CD14-positive monocyte (primary cell): ENCODE measurements around the gene IDNK. TPM values are rescaled to one million over a fixed set of nuclear protein-coding genes. Genes with fewer than 3 reads are reported as not detected.

Experiments used
- DNase-seq, 3 donors: peaks; one replicate each; pipeline ENCODE4 v3.0.0-alpha.2; 2011 to 2022
- H2AFZ ChIP-seq: 2 replicates; pipeline ENCODE4 v1.6.0; 2012; ENCODE audit warnings: mild to moderate bottlenecking, low read depth, low read length, inconsistent platforms; ENCODE audit not compliant: insufficient read depth, poor library complexity, severe bottlenecking
- H3K27ac ChIP-seq, 2 donors: 1 replicate in 1 of 2; 2 replicates in 1 of 2; pipeline ENCODE4 v1.5.1; 2012 to 2013; ENCODE audit warnings: low read length in 2 of 2, control low read depth in 1 of 2, inconsistent platforms in 1 of 2, low read depth in 1 of 2, mild to moderate bottlenecking in 1 of 2
- H3K27me3 ChIP-seq, 2 donors: one replicate each; pipeline versions ENCODE4 v1.6.0 to v1.6.1; 2011 to 2013; ENCODE audit warnings: low read length in 2 of 2; ENCODE audit not compliant: control insufficient read depth in 2 of 2, insufficient read depth in 2 of 2
- H3K36me3 ChIP-seq, 2 donors: replicated peaks in 1 of 2; 1 replicate in 1 of 2; 2 replicates in 1 of 2; pipeline versions ENCODE4 v1.5.1 to v1.6.1; 2012 to 2013; ENCODE audit warnings: low read length in 2 of 2, control low read depth in 1 of 2, inconsistent platforms in 1 of 2, mild to moderate bottlenecking in 1 of 2; ENCODE audit not compliant: insufficient read depth in 2 of 2, control insufficient read depth in 1 of 2
- H3K4me1 ChIP-seq, 2 donors: 1 replicate in 1 of 2; 2 replicates in 1 of 2; pipeline versions ENCODE4 v1.5.1 to v1.6.1; 2012 to 2013; ENCODE audit warnings: low read length in 2 of 2, control low read depth in 1 of 2, inconsistent platforms in 1 of 2, mild to moderate bottlenecking in 1 of 2, moderate library complexity in 1 of 2; ENCODE audit not compliant: insufficient read depth in 2 of 2, control insufficient read depth in 1 of 2
- H3K4me2 ChIP-seq: replicated peaks from 2 replicates; pipeline ENCODE3; 2012; ENCODE audit warnings: low read length, moderate library complexity, mild to moderate bottlenecking; ENCODE audit not compliant: poor library complexity, severe bottlenecking; ENCODE audit errors: extremely low read depth
- H3K4me3 ChIP-seq, 3 experiments: fragments of 200-600 bp in 1 of 3; sonication (generic) in 1 of 3; replicated peaks in 1 of 3; 1 replicate in 2 of 3; 2 replicates in 1 of 3; pipeline ENCODE4 v1.5.1; 2011 to 2013; ENCODE audit warnings: low read length in 3 of 3, mild to moderate bottlenecking in 3 of 3, control low read depth in 2 of 3, low read depth in 2 of 3, inconsistent platforms in 1 of 3, moderate library complexity in 1 of 3
- H3K79me2 ChIP-seq: 2 replicates; pipeline ENCODE4 v1.6.0; 2012; ENCODE audit warnings: mild to moderate bottlenecking, control low read depth, inconsistent platforms, low read length, moderate library complexity; ENCODE audit not compliant: insufficient read depth
- H3K9ac ChIP-seq: 2 replicates; pipeline ENCODE4 v1.6.0; 2017; ENCODE audit warnings: low read length, mild to moderate bottlenecking; ENCODE audit not compliant: insufficient read depth, poor library complexity, severe bottlenecking
- H3K9me3 ChIP-seq, 2 donors: replicated peaks in 1 of 2; 1 replicate in 1 of 2; 2 replicates in 1 of 2; pipeline versions ENCODE4 v1.5.1 to v1.6.1; 2012 to 2013; ENCODE audit warnings: low read length in 2 of 2, control low read depth in 1 of 2; ENCODE audit not compliant: control insufficient read depth in 1 of 2, insufficient read depth in 1 of 2
- H4K20me1 ChIP-seq: 2 replicates; pipeline ENCODE4 v1.6.0; 2012; ENCODE audit warnings: mild to moderate bottlenecking, low read length, control low read depth, moderate library complexity; ENCODE audit not compliant: insufficient read depth
- H3K27ac Mint-ChIP-seq, 7 donors: one replicate each; pipeline ENCODE4 v1.8.0; 2020; ENCODE audit warnings: mild to moderate bottlenecking in 7 of 7, mixed read lengths in 7 of 7, moderate library complexity in 6 of 7, inconsistent platforms in 2 of 7
- H3K27me3 Mint-ChIP-seq, 3 donors: one replicate each; pipeline ENCODE4 v1.8.0; 2021 to 2022; ENCODE audit warnings: low read depth in 3 of 3, mild to moderate bottlenecking in 3 of 3, mixed read lengths in 3 of 3, moderate library complexity in 3 of 3, inconsistent platforms in 1 of 3
- H3K36me3 Mint-ChIP-seq, 2 donors: one replicate each; pipeline ENCODE4 v1.8.0; 2020; ENCODE audit warnings: mixed read lengths in 2 of 2, inconsistent platforms in 1 of 2, mild to moderate bottlenecking in 1 of 2
- H3K4me1 Mint-ChIP-seq: one replicate; pipeline ENCODE4 v1.8.0; 2020; ENCODE audit warnings: mild to moderate bottlenecking, mixed read lengths
- H3K4me3 Mint-ChIP-seq, 2 donors: one replicate each; pipeline ENCODE4 v1.8.0; 2020; ENCODE audit warnings: mild to moderate bottlenecking in 2 of 2, mixed read lengths in 2 of 2, moderate library complexity in 1 of 2
- H3K9me3 Mint-ChIP-seq, 7 donors: one replicate each; pipeline ENCODE4 v1.8.0; 2020 to 2022; ENCODE audit warnings: mixed read lengths in 7 of 7, mild to moderate bottlenecking in 6 of 7, moderate library complexity in 6 of 7, inconsistent platforms in 2 of 7
- WGBS: methylation state at CpG from one replicate; pipeline ENCODE4 v1.1.5; 2013; ENCODE audit warnings: missing lambda C conversion rate; ENCODE audit not compliant: insufficient coverage; 5-methylcytosine and 5-hydroxymethylcytosine counted together
- intact Hi-C, 2 donors: fragments of 100-400 bp; cut with micrococcal nuclease; formaldehyde crosslinking; loops; one replicate each; pipeline versions ENCODE4 v1.15.0 to v1.15.1; 2023
- polyA plus RNA-seq, 3 donors: library from polyadenylated mRNA; depleted of rRNA in 1 of 3; unstranded in 2 of 3; stranded (reverse) in 1 of 3; fragments of 300-500 nt in 2 of 3; fragments of >200 nt in 1 of 3; fragmentation: Illumina TruSeq in 2 of 3; gene quantifications; 1 replicate in 2 of 3; 2 replicates in 1 of 3; pipeline ENCODE4 v1.2.3, GENCODE V29; 2012 to 2021
- TF ChIP-seq, protein P1 (sequence below): fragments of 200-600 bp; IDR thresholded peaks from one replicate; pipeline ENCODE4 v1.8.0; 2022; ENCODE audit warnings: antibody characterized with exemption, mild to moderate bottlenecking

Gene IDNK
- polyA plus RNA-seq, 3 donors = 5.6 to 13.3 (median 10.6) TPM

DNA sequence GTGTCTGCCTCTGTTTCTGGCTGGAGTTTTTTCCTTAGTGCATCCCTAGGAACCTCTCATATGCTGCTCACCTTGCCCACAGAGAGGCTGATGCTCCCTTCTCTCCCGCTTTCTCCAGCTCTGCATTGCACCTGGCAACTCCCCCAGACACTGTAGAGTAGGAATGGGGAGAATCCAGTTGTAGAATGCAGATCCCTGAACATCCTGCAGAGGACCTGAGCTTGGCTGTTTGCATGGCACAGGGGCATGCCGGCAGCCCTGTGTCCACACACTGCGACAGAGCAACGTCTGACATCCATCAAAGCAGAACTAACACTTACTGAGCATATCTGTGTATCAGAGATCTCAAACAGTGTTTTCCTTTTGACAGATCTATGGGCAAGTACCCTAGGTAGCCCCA lies 19.9 kb downstream of the IDNK start:
- Histone ChIP-seq H3K27ac (no peak overlapping the region), H3K4me3 (no peak overlapping the region), H3K27me3 (no peaks in the 10 kb centered on the region), H2AFZ (no peak overlapping the region), H3K9ac (no peak overlapping the region), H3K9me3 (no peaks in the 10 kb centered on the region), H3K4me1 (no peaks in the 10 kb centered on the region), H3K79me2 (no peaks in the 10 kb centered on the region), H4K20me1 (no peaks in the 10 kb centered on the region), H3K4me2 (no peak overlapping the region), H3K36me3 (peaks cover 0 to 5% of the 10 kb centered on the region in 2 donors)
- DNase-seq = no peak
- no peaks in the 10 kb centered on the region for H3K4me1 Mint-ChIP-seq
- TF ChIP-seq, protein P1, sequence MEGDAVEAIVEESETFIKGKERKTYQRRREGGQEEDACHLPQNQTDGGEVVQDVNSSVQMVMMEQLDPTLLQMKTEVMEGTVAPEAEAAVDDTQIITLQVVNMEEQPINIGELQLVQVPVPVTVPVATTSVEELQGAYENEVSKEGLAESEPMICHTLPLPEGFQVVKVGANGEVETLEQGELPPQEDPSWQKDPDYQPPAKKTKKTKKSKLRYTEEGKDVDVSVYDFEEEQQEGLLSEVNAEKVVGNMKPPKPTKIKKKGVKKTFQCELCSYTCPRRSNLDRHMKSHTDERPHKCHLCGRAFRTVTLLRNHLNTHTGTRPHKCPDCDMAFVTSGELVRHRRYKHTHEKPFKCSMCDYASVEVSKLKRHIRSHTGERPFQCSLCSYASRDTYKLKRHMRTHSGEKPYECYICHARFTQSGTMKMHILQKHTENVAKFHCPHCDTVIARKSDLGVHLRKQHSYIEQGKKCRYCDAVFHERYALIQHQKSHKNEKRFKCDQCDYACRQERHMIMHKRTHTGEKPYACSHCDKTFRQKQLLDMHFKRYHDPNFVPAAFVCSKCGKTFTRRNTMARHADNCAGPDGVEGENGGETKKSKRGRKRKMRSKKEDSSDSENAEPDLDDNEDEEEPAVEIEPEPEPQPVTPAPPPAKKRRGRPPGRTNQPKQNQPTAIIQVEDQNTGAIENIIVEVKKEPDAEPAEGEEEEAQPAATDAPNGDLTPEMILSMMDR = no peak
- WGBS = 97% methylated on average over 3 of the region's 4 CpGs
- peaks cover 0 to 1% (median 0%) of the 10 kb centered on the region in 7 donors for H3K9me3 Mint-ChIP-seq
- peaks cover 6 to 21% of the 10 kb centered on the region in 2 donors for H3K36me3 Mint-ChIP-seq
- peak overlapping the region in 1 of 7 donors; percentile 47 for H3K27ac Mint-ChIP-seq
- no peak overlapping the region for H3K4me3 Mint-ChIP-seq
- intact Hi-C loops = loop anchor here (10.0 kb wide), 1 partner anchor 308 kb away; no protein-coding TSS in a partner anchor
- H3K27me3 Mint-ChIP-seq = no peaks in the 10 kb centered on the region

DNA sequence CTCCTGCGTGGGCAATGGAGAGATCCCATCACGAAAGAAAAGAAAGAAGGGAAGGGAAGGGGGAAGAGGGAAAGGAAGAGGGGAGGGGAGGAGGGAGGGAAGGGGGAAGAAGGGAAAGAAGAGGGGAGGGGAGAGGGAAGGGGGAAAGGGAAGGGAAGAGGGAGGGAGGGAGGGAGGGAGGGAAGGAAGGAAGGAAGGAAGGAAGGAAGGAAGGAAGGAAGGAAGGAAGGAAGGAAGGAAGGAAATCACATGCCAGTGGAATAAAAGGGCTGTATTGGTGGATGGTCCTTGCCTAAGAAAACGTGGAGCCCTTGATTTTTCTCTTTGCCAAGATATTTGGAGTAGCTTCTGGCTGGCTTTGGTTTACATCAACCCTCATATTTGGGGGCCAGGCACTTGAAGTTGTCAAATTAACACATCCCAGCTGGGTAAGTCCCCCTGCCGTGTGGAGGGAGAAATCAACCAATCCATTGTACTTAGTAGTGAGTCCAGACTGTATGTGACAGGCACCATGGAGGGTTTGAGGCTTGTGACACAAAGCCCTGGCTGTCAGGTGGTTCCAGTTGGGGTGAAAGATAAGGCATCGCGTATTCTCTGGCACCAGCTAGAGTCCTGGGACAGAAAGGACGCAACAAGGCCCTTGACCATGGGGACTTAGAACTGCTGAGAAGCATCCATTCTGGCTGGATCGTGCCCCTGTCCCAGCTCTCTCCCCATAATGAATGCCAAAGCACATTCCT lies 23.7 kb downstream of the IDNK start:
- Mint-ChIP-seq H3K36me3 (peaks cover 19 to 42% of the 10 kb centered on the region in 2 donors), H3K9me3 (peaks cover 0 to 2% (median 0%) of the 10 kb centered on the region in 7 donors), H3K4me1 (no peaks in the 10 kb centered on the region), H3K4me3 (no peak overlapping the region), H3K27me3 (peaks cover 0 to 2% (median 0%) of the 10 kb centered on the region in 3 donors), H3K27ac (peak overlapping the region in 3 of 7 donors; percentile 1 to 72 (median 40))
- no peak for DNase-seq
- Histone ChIP-seq H3K4me2 (no peak overlapping the region), H3K4me1 (no peaks in the 10 kb centered on the region), H3K9me3 (no peaks in the 10 kb centered on the region), H2AFZ (no peak overlapping the region), H3K36me3 (peaks cover 0 to 23% of the 10 kb centered on the region in 2 donors), H3K4me3 (no peak overlapping the region), H3K27ac (no peak overlapping the region), H3K79me2 (no peaks in the 10 kb centered on the region), H4K20me1 (no peaks in the 10 kb centered on the region), H3K9ac (no peak overlapping the region), H3K27me3 (no peaks in the 10 kb centered on the region)
- 96% methylated on average over 3 of the region's 8 CpGs for WGBS
- intact Hi-C loops = loop anchor here (10.0 kb wide), 1 partner anchor 312 kb away; no protein-coding TSS in a partner anchor
- TF ChIP-seq, protein P1 = no peak
